C4-2B (cell line): Measurements from ENCODE around the gene ALPG.
"Not testable (repeated sequence)": the region's sequence is repeated elsewhere in the genome, so short reads cannot be mapped to it uniquely, and the experiment has no call there.

Source experiments
- H3K27ac ChIP-seq: fragments of 450-650 bp; 2 replicates; pipeline ENCODE4 v1.5.1; 2017
- CTCF ChIP-seq: fragments of 450-650 bp; conservative IDR thresholded peaks from 2 replicates; pipeline ENCODE4 v1.5.1; 2017; ENCODE audit warnings: mild to moderate bottlenecking
- ZFX ChIP-seq: fragments of 450-650 bp; IDR thresholded peaks from 2 replicates; pipeline ENCODE4 v1.6.1; 2017

ALPG gene

DNA sequence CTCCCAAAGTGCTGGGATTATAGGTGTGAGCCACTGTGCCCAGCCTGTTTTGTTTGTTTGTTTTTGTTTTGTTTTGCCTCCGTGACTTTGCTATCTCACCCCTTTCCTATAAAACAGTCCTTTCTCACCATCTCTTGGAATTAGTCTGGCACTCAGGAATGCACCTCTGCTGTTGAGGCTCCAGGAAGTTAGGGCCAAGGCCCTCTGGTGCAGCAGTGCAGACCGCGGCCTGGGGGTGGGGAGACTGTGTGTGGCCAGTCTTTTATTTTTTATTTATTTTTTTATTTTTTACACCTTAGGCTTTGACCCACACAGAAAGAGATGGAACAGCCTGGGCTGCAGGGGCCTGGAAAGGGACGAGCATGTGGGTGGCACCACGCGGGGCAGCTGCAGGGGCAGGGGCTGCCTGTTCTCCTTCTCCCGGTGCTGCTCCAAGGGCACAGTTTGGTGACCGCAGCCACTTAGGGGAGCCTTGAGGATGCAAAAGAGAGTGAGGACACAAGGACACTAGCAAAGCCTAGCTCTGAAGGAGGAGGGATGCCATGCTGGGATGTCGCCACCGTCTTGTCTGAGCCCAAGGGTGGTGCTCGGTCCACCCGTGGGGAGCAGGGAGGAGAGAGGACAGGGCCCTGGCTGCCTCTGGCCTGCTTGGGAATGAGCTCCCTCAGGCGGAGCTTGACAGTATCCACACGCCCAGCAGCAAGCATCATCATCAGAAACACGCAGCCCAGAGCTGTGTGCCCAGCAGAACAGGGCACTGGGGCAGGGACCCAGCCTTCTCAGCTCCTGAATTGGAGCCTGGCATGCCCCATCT lies 29.9 kb downstream of the ALPG start:
- TF ChIP-seq ZFX (no peak), CTCF (no peak)

DNA sequence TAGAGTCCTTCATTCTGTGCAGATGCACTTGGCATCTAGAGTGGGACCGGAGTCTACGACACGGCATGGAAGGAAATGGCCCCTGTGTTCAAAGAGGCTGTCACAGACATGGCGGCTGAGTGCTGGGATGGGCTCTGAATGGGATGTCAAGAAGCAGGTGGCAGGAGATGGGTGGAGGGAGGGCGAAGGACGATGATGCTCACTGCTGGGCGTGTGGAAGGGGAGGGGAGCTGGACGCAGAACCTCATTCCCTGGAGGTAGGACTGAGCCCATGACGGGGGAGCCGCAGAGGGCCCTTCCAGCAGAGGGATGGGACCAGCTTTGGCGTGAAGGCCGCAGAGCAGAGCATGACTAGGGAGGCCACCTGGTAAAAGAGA lies 30.5 kb downstream of the ALPG start:
- H3K27ac ChIP-seq, result no peak overlapping the region
- TF ChIP-seq ZFX (no peak), CTCF (no peak)

More for the DNA sequence above, 29.9 kb downstream of the ALPG start:
- H3K27ac ChIP-seq, result no peak overlapping the region

GRCh38 chr2:232438091-232438490 lies 31.4 kb downstream of the ALPG start:
- no peak overlapping the region for H3K27ac ChIP-seq
- TF ChIP-seq ZFX (no peak), CTCF (no peak)

GRCh38 chr2:232438951-232439757 lies 32.5 kb downstream of the ALPG start:
- TF ChIP-seq CTCF (peak; percentile 69), ZFX (no peak)
- H3K27ac ChIP-seq, result no peak overlapping the region

DNA sequence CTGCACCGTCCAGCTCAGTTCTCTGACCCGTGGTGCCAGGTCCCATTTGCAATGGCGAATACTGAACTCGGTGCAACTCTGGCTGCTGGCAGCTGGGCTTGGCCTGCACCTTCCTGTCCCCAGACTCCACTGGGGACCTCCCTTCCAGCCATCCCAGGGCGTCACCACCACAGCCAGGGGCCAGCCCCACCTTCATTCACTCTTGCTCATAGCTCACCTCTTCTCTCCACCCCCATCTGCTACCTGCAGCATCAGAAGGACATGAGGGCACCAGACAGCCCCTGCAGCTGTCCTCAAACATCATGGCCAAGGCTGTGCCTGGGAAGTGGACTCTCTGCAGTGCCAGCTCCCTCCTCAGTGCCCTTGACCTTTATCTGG lies 33.1 kb downstream of the ALPG start:
- no peak overlapping the region for H3K27ac ChIP-seq
- no peak for TF ChIP-seq ZFX
- no peak for TF ChIP-seq CTCF

DNA sequence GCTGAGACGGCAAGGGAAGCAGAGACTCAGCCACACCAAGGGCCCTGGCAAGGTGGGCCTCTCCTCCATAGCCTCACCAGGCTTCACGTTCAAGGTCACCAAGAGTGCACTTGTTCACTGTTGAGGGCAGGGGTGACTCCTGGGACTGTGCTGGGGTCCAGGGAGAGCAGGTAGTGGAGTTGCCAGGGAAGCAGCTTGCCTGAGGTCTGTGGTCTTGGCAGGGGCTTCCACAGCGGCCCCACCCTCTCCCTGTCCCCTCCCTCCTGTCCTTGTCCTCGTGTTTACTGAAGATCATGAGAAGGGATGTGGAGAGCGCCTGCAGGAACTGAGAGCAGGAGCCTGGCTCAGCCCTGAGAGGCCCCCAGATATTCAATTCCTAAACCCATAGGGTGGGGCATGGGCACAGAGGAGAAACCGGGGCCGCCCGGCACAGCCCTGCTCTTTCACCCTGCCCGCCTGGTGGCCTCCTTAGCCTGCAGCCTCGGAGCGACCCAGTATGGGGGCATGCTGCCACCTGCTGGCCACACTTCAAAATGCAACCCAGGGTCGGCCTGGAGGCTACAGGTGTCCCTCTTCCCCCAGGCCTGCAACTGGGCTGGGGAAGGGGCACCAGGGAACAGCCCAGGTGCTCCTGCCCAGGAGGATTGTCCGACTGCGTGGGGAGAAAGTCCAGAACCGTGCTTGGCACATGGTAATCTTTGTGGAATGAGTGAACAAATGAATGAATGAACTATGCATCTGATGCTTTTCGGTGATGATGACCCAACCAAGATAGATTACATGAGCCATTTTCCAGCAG lies 33.8 kb downstream of the ALPG start:
- TF ChIP-seq CTCF, result peak; percentile 91
- not testable (repeated sequence) for H3K27ac ChIP-seq

- no peak for TF ChIP-seq CTCF
- TF ChIP-seq ZFX, result no peak
These were observed 34.6 kb downstream of the ALPG start for GRCh38 chr2:232441147-232441651.

GRCh38 chr2:232441922-232442321 lies 35.3 kb downstream of the ALPG start:
- not testable (repeated sequence) for H3K27ac ChIP-seq

More at GRCh38 chr2:232441147-232441651, 34.6 kb downstream of the ALPG start:
- H3K27ac ChIP-seq, result no peak overlapping the region

DNA sequence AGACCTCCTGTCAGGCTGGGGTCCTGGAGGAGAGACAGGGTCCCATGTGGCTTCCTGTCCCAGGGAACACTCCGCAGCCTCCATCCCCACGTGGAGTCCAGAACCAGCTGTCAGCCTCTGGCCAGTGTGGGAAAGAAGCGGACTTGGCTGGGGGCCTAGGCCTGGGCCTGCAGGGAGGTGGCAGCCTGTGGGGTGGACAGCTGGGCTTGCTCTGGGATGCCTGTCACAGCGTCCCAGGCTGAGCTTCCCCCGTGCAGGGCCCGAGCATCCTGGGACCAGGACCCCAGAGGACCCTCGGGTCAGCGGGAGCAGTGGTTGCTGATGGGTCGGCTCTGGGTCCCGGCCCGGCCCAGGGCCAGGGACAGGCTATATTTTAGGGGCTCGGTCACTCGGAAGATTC lies 35.8 kb downstream of the ALPG start:
- H3K27ac ChIP-seq, result not testable (repeated sequence)

GRCh38 chr2:232443047-232443446 lies 36.4 kb downstream of the ALPG start:
- H3K27ac ChIP-seq, result not testable (repeated sequence)
